ENCODE results near the gene GGTA1. TPM values are rescaled to one million over a fixed set of nuclear protein-coding genes. Genes with fewer than 3 reads are reported as not detected.
"Not testable (repeated sequence)": the region's sequence is repeated elsewhere in the genome, so short reads cannot be mapped to it uniquely, and the experiment has no call there.

GGTA1 gene
- total RNA-seq, 2 experiments from 2014 or later = not detected

- Mint-ChIP-seq H3K9me3 (ENCODE audit: low read depth) (no peaks in the 10 kb centered on the region), H3K4me3 (no peak overlapping the region), H3K4me1 (no peaks in the 10 kb centered on the region), H3K27me3 (no peaks in the 10 kb centered on the region), H3K27ac (no peak overlapping the region), H3K36me3 (ENCODE audit: low read depth) (no peaks in the 10 kb centered on the region)
- ChIA-PET CTCF (no interaction called here), POLR2A (no interaction called here)
- ATAC-seq (no peak), DNase-seq (no peak)
- intact Hi-C loops (cut with DNase I, micrococcal nuclease) = no loop called here
Measured at GRCh38 chr9:121478816-121479676, 20.6 kb downstream of the GGTA1 start.

DNA sequence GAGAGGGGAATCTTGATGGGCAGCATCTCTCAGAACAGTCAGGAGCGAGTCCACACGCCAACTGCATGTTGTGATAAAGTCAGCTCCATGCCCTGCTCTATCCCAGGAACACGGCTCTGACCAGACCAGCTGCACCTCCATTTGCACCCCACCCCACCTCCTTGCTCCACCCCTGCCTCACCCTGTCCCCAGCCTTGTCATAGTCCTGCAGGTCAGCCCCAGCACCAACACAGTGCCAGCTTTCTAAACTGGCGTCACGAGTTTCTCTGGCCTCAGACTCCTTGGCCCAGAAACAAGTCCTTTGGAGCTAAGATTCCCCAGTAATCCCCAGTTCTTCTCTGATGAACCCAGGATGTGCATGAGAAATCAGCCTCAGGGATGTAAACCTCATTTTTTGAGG is 23.5 kb downstream of the GGTA1 start:
- no peak overlapping the region for H3K4me3 Mint-ChIP-seq

GRCh38 chr9:121474231-121474947 is 25.3 kb downstream of the GGTA1 start:
- Mint-ChIP-seq H3K4me3 (no peak overlapping the region), H3K4me1 (no peaks in the 10 kb centered on the region), H3K27ac (no peak overlapping the region), H3K9me3 (ENCODE audit: low read depth) (no peaks in the 10 kb centered on the region), H3K36me3 (ENCODE audit: low read depth) (no peaks in the 10 kb centered on the region), H3K27me3 (peaks cover 1% of the 10 kb centered on the region)
- DNase-seq (no peak), ATAC-seq (no peak)
- ChIA-PET CTCF (no interaction called here), POLR2A (no interaction called here)
- intact Hi-C loops (cut with DNase I, micrococcal nuclease) = no loop called here

More for the DNA sequence above, 23.5 kb downstream of the GGTA1 start:
- ChIA-PET CTCF (interaction anchor here (0.9 kb wide), 1 partner anchor 16 kb away, joined by 3 read pairs; no protein-coding TSS in a partner anchor), POLR2A (no interaction called here)
- H3K4me1 Mint-ChIP-seq = no peaks in the 10 kb centered on the region
- H3K27me3 Mint-ChIP-seq = peaks cover 1% of the 10 kb centered on the region
- H3K9me3 Mint-ChIP-seq (ENCODE audit: low read depth) = no peaks in the 10 kb centered on the region
- no peaks in the 10 kb centered on the region for H3K36me3 Mint-ChIP-seq (ENCODE audit: low read depth)
- DNase-seq (no peak), ATAC-seq (no peak)
- no peak overlapping the region for H3K27ac Mint-ChIP-seq
- intact Hi-C loops (cut with DNase I, micrococcal nuclease) = no loop called here

DNA sequence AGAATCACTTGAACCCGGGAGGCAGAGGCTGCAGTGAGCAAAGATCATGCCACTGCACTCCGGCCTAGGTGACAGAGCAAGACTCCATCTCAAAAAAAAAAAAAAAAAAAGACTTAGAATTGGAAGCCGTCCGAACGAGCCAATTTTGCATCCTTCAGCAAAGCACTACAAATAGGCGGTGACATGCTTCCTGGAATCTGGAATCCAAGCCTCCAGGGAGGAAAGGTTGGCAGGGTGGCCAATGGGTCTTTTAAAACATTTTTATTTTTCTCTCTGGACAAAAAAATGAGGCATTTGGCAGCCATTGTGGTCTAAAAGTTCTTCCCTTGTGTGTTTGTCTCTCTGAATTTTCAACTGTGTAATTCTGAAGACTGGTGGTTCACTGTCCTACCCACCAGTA is 26.4 kb downstream of the GGTA1 start:
- Mint-ChIP-seq H3K4me3 (no peak overlapping the region), H3K27ac (no peak overlapping the region), H3K4me1 (no peaks in the 10 kb centered on the region), H3K36me3 (ENCODE audit: low read depth) (no peaks in the 10 kb centered on the region), H3K27me3 (peaks cover 5% of the 10 kb centered on the region), H3K9me3 (ENCODE audit: low read depth) (no peaks in the 10 kb centered on the region)
- intact Hi-C loops (cut with DNase I, micrococcal nuclease) = no loop called here
- no peak for DNase-seq
- ATAC-seq = no peak
- ChIA-PET POLR2A (no interaction called here), CTCF (interaction anchor here (0.7 to 0.8 kb wide), 2 partner anchors 16 to 35 kb away, joined by 3 read pairs; no protein-coding TSS in a partner anchor)

DNA sequence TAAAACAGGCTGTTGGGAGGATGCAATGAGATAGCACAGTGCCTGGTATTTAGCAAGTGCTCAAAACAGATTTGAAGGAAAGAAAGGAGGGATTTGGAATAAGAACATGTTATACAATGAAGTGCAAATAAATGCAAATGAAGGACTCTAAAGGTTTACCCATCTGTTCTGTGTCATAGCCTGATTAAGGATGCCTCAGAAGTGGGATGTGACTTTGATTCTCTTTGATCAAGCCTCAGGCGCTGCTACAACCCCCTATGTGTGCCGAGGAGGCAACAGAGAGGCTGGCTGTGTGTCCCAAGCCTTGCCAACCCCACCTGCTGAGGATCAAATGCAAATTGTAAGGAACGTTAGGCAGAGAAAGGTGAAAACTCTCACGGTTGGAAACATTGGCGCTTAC is 27.2 kb downstream of the GGTA1 start:
- ChIA-PET CTCF (no interaction called here), POLR2A (no interaction called here)
- H3K36me3 Mint-ChIP-seq (ENCODE audit: low read depth) = no peaks in the 10 kb centered on the region

DNA sequence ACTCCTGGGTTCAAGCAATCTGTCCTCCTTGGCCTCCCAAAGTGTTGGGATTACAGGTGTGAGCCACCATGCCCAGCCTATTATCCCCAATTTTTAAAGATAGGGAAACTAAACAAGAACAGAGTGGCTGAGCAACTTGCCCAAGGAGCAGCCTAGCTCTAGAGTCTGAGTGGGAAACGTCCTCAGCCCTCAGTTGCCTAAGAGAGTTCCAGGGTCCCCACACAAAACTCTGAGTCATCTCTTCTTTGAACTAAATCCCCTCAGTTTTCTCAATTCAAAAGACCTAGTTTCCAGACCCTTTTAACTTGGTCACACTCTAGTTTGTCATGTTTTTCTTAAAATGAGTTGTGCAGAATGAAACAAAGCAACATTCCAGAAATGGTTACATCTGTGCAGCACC is 33.5 kb downstream of the GGTA1 start:
- POLR2A ChIA-PET = no interaction called here
- no peak overlapping the region for H3K27ac Mint-ChIP-seq
- intact Hi-C loops (cut with DNase I, micrococcal nuclease) = no loop called here
- H3K9me3 Mint-ChIP-seq (ENCODE audit: low read depth) = no peaks in the 10 kb centered on the region
- DNase-seq (no peak), ATAC-seq (no peak)
- peaks cover 13% of the 10 kb centered on the region for H3K27me3 Mint-ChIP-seq
- H3K4me1 Mint-ChIP-seq = peaks cover 5% of the 10 kb centered on the region
- no peak overlapping the region for H3K4me3 Mint-ChIP-seq
- no peaks in the 10 kb centered on the region for H3K36me3 Mint-ChIP-seq (ENCODE audit: low read depth)
- CTCF ChIA-PET = interaction anchor here (1.0 kb wide), 1 partner anchor 10 kb away, joined by 3 read pairs; no protein-coding TSS in a partner anchor

More for the DNA sequence above, 27.2 kb downstream of the GGTA1 start:
- Mint-ChIP-seq H3K27me3 (peaks cover 5% of the 10 kb centered on the region), H3K9me3 (ENCODE audit: low read depth) (no peaks in the 10 kb centered on the region), H3K4me1 (no peaks in the 10 kb centered on the region), H3K4me3 (no peak overlapping the region), H3K27ac (no peak overlapping the region)
- ATAC-seq (no peak), DNase-seq (no peak)
- intact Hi-C loops (cut with DNase I, micrococcal nuclease) = no loop called here

DNA sequence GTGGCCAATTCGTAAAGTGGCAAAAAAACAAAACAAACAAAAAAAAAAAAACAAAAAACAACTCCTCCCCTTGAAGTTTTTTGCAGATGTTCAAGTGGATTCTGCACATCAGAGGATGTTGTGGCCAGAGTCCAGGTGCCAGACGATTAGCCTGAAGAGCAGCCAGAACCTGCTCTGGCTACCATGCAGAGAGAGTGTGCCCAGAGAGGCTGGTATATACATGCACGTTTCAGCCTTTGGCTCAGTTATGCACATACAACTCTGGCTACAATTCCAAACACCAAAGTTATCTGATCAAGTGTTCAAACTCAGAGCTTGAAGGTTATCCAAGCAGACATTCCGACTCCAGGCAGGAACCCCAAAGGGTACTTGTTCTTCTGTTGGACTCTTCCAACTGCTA is 34.7 kb downstream of the GGTA1 start:
- Mint-ChIP-seq H3K36me3 (ENCODE audit: low read depth) (no peaks in the 10 kb centered on the region), H3K27ac (no peak overlapping the region), H3K9me3 (ENCODE audit: low read depth) (no peaks in the 10 kb centered on the region), H3K27me3 (peaks cover 16% of the 10 kb centered on the region), H3K4me3 (no peak overlapping the region), H3K4me1 (peaks cover 5% of the 10 kb centered on the region)
- ChIA-PET CTCF (no interaction called here), POLR2A (no interaction called here)
- DNase-seq (no peak), ATAC-seq (no peak)
- intact Hi-C loops (cut with DNase I, micrococcal nuclease) = no loop called here

DNA sequence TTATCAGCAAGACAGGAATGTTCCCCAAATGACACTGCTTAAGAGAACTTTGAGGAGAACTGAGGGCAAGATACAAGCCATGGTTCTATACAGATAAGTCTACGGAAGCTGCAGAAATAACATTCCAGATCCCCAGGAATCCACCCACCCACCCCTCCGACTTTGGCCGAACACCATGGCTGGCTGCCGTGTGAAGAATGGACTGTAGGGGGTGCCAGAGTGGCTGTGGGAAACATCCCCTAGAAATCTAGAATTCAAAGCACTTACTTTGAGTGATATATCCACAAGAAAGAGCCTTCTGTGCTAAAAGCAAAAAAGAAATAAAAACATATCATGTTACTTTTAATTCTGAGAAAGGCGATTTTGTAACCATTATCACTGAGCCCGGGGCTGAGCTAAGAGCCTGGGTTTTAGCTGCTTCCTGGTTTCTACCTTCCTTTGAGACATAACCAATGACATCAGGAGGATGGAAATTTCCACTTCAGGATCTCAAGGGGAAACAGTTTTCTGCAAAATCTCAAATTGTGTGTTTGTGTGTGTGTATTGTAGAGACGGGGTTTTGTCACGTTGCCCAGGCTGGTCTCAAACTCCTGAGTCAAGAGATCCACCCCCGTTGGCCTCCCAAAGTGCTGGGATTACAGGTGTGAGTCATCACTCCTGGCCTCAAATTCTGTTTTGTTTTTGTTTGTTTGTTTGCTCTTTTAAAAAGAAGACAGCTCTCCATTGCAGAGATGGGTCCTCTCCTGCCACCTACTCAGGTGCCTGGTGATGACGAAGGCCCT is 36.4 kb downstream of the GGTA1 start:
- ChIA-PET CTCF (interaction anchor here (0.6 to 2.2 kb wide), 12 partner anchors 8 to 945 kb away, joined by 3 to 9 read pairs (median 4); no protein-coding TSS in a partner anchor), POLR2A (no interaction called here)
- Mint-ChIP-seq H3K4me3 (no peak overlapping the region), H3K27ac (no peak overlapping the region), H3K4me1 (peaks cover 5% of the 10 kb centered on the region), H3K36me3 (ENCODE audit: low read depth) (no peaks in the 10 kb centered on the region), H3K27me3 (peaks cover 22% of the 10 kb centered on the region), H3K9me3 (ENCODE audit: low read depth) (no peaks in the 10 kb centered on the region)
- DNase-seq (peak; percentile 63), ATAC-seq (peak; percentile 42)
- intact Hi-C loops (cut with DNase I, micrococcal nuclease) = loop anchor here in 1 of 2 experiments (1.0 kb wide), 1 partner anchor 30 kb away; no protein-coding TSS in a partner anchor

- no peak for ATAC-seq
- intact Hi-C loops (cut with DNase I, micrococcal nuclease) = no loop called here
- Mint-ChIP-seq H3K36me3 (ENCODE audit: low read depth) (no peaks in the 10 kb centered on the region), H3K9me3 (ENCODE audit: low read depth) (no peaks in the 10 kb centered on the region), H3K27me3 (peaks cover 31% of the 10 kb centered on the region), H3K4me3 (no peak overlapping the region), H3K27ac (no peak overlapping the region), H3K4me1 (peaks cover 13% of the 10 kb centered on the region)
- ChIA-PET POLR2A (no interaction called here), CTCF (interaction anchor here (0.8 kb wide), 1 partner anchor 18 kb away, joined by 3 read pairs; no protein-coding TSS in a partner anchor)
- no peak for DNase-seq
Measured at GRCh38 chr9:121459513-121459912, 40.1 kb downstream of the GGTA1 start.

- H3K4me1 Mint-ChIP-seq = peaks cover 13% of the 10 kb centered on the region
- ATAC-seq; H3K27ac Mint-ChIP-seq; DNase-seq; CTCF ChIA-PET; H3K36me3 Mint-ChIP-seq (ENCODE audit: low read depth); POLR2A ChIA-PET; H3K9me3 Mint-ChIP-seq (ENCODE audit: low read depth); intact Hi-C loops (cut with DNase I, micrococcal nuclease); H3K4me3 Mint-ChIP-seq: not testable (repeated sequence)
- peaks cover 32% of the 10 kb centered on the region for H3K27me3 Mint-ChIP-seq
Measured at GRCh38 chr9:121458449-121458848, 41.2 kb downstream of the GGTA1 start.

DNA sequence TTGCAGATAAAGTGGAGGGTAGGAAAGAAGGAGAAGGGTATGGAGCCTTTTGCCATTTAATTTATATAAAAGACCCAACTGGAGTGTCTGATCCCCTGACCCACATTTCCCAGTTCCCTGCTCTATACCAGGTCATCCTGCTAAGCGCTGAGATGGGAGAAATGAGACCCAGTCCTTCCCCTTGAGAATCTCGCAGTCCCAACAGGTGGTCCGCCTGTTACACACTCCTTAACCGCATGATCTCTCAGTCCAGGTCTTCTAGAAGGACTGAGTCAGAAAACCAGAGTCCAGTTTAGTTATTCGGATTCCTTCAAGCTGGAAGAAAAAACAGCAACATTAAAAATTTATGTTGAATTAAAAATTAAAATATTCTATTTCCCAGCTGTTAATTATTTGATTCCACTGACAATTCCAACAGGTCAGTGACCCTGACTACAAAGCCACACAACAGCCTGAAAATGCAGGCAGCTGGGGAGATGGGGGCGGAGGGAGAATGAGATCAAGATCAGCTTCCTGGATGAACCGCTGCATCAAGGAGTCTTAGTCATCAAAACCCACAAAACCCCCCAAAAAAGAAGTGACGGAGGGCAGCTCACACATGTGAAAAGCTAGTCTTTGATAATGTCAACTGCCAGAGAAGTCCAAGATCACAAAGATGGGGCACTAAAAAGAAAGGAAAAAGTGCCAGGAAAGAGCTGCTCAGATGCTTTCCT is 44.0 kb downstream of the GGTA1 start:
- ChIA-PET POLR2A (interaction anchor here (0.7 kb wide), 1 partner anchor 132 kb away, joined by 6 read pairs; no protein-coding TSS in a partner anchor), CTCF (interaction anchor here (0.6 to 2.7 kb wide), 8 partner anchors 7 to 1010 kb away, joined by 3 to 9 read pairs (median 4); no protein-coding TSS in a partner anchor)
- DNase-seq = peak; percentile 59
- H3K9me3 Mint-ChIP-seq (ENCODE audit: low read depth) = no peaks in the 10 kb centered on the region
- H3K4me1 Mint-ChIP-seq = peaks cover 10% of the 10 kb centered on the region
- peak; percentile 82 for ATAC-seq
- no peak overlapping the region for H3K27ac Mint-ChIP-seq
- intact Hi-C loops (cut with DNase I, micrococcal nuclease) = no loop called here
- H3K27me3 Mint-ChIP-seq = peaks cover 28% of the 10 kb centered on the region
- H3K4me3 Mint-ChIP-seq = no peak overlapping the region
- H3K36me3 Mint-ChIP-seq (ENCODE audit: low read depth) = no peaks in the 10 kb centered on the region
